Peyer's patch (tissue), 4 donors: Measurements from ENCODE around the gene ABCC8.

Source experiments
- POLR2A ChIP-seq, 2 donors: fragments of 450-650 bp; IDR thresholded peaks; one replicate each; pipeline ENCODE4 v1.5.1; 2017; ENCODE audit warnings: antibody characterized with exemption in 2 of 2, mild to moderate bottlenecking in 2 of 2, moderate library complexity in 2 of 2
- TF ChIP-seq, protein P1 (sequence below), 6 experiments: fragments of 450-650 bp in 4 of 6; fragments of 200-600 bp in 2 of 6; sonication (generic) in 1 of 6; IDR thresholded peaks; one replicate each; pipeline ENCODE4 v1.5.1; 2017 to 2019; ENCODE audit warnings: antibody characterized with exemption in 6 of 6, mild to moderate bottlenecking in 3 of 6, moderate library complexity in 1 of 6

- TF ChIP-seq, protein P1, sequence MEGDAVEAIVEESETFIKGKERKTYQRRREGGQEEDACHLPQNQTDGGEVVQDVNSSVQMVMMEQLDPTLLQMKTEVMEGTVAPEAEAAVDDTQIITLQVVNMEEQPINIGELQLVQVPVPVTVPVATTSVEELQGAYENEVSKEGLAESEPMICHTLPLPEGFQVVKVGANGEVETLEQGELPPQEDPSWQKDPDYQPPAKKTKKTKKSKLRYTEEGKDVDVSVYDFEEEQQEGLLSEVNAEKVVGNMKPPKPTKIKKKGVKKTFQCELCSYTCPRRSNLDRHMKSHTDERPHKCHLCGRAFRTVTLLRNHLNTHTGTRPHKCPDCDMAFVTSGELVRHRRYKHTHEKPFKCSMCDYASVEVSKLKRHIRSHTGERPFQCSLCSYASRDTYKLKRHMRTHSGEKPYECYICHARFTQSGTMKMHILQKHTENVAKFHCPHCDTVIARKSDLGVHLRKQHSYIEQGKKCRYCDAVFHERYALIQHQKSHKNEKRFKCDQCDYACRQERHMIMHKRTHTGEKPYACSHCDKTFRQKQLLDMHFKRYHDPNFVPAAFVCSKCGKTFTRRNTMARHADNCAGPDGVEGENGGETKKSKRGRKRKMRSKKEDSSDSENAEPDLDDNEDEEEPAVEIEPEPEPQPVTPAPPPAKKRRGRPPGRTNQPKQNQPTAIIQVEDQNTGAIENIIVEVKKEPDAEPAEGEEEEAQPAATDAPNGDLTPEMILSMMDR (IDR thresholded peaks at IDR 0.05): no peak
- TF ChIP-seq POLR2A (IDR thresholded peaks at IDR 0.05): no peak
These were observed 76.4 kb downstream of the ABCC8 start for GRCh38 chr11:17400048-17400775.
